PFSK-1 (cell line): ENCODE results near the gene PFKP.

ENCODE experiments used
- FOXP2 ChIP-seq: optimal IDR thresholded peaks from 2 replicates; pipeline ENCODE3; 2011; ENCODE audit warnings: borderline replicate concordance, control low read depth, inconsistent platforms; ENCODE audit not compliant: insufficient read depth; ENCODE audit errors: extremely low read length, extremely low read depth
- POLR2AphosphoS5 ChIP-seq: IDR thresholded peaks from 2 replicates; pipeline ENCODE4 v1.6.1; 2012; ENCODE audit warnings: low read depth, mild to moderate bottlenecking, control low read depth, low read length, moderate library complexity
- REST ChIP-seq, 2 experiments: IDR thresholded peaks; 2 replicates each; pipeline versions ENCODE4 v1.6.1 to v1.8.0; 2011 to 2012; ENCODE audit warnings: low read depth in 2 of 2, low read length in 2 of 2, control low read depth in 1 of 2, inconsistent platforms in 1 of 2, mild to moderate bottlenecking in 1 of 2, moderate library complexity in 1 of 2; ENCODE audit not compliant: insufficient read depth in 1 of 2
- SIN3A ChIP-seq: IDR thresholded peaks from 2 replicates; pipeline ENCODE4 v1.6.1; 2012; ENCODE audit warnings: mild to moderate bottlenecking, low read length, moderate library complexity, borderline replicate concordance; ENCODE audit not compliant: insufficient read depth
- TAF1 ChIP-seq: IDR thresholded peaks from 2 replicates; pipeline ENCODE4 v1.6.1; 2012; ENCODE audit warnings: low read length, control low read depth, borderline replicate concordance; ENCODE audit not compliant: insufficient read depth

Gene PFKP

GRCh38 chr10:3053155-3053554, 14.2 kb upstream of the PFKP start:
- TF ChIP-seq REST (IDR thresholded peaks at IDR 0.05; ENCODE audit: insufficient read depth in 1 of 2, low read depth in 2 of 2, low read length in 2 of 2) (no peak), FOXP2 (no peak), POLR2AphosphoS5 (no peak), SIN3A (no peak), TAF1 (no peak)

- TF ChIP-seq TAF1: no peak
- TF ChIP-seq SIN3A: no peak
- no peak for TF ChIP-seq FOXP2
- TF ChIP-seq REST (IDR thresholded peaks at IDR 0.05; ENCODE audit: insufficient read depth in 1 of 2, low read depth in 2 of 2, low read length in 2 of 2): no peak
Measured at GRCh38 chr10:3054183-3054850, 13.0 kb upstream of the PFKP start.

GRCh38 chr10:3054851-3055199, 12.5 kb upstream of the PFKP start:
- TF ChIP-seq POLR2AphosphoS5: no peak
- no peak for TF ChIP-seq SIN3A
- no peak for TF ChIP-seq TAF1
- TF ChIP-seq FOXP2: no peak
- no peak for TF ChIP-seq REST (IDR thresholded peaks at IDR 0.05; ENCODE audit: insufficient read depth in 1 of 2, low read depth in 2 of 2, low read length in 2 of 2)

DNA sequence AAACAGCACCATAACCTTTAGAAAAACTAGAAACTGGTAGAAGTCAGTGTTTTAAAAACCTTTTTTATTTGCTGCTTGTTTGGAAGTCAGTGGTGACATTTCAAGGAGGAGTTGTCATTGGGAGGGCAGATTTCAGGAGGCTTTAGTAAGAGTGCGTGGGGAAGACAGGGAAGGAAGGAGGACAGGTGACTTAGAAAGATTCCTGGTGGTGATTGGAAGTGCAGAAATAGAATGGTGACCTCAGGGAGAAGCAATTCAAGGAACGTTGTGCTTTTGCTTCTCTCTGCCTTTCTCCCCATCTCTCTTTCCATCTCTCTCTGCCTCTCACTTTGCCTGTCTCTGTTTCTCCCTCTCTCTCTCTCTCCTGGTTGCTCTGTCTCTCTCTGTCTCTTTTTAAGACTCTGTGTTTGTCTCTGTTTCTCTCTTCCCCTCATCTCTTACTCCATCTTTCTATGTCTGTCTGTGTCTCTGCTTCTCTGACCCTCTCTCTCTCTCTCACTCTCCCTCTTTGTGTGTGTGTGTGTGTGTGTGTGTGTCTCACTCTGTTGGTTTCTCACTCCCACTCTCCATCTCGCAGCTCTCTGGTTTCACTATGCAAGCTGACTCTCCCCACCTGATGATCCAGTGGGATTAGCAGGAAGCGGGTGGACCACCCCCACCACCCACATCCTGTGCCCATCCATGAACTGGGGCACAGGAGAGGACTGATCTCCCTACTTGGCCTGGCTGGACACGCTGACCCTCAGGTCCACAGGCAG, 10.9 kb upstream of the PFKP start:
- TF ChIP-seq POLR2AphosphoS5 (no peak), SIN3A (no peak), TAF1 (no peak), FOXP2 (no peak), REST (IDR thresholded peaks at IDR 0.05; ENCODE audit: insufficient read depth in 1 of 2, low read depth in 2 of 2, low read length in 2 of 2) (no peak)

- TF ChIP-seq FOXP2: no peak
- TF ChIP-seq SIN3A: no peak
- no peak for TF ChIP-seq POLR2AphosphoS5
- no peak for TF ChIP-seq TAF1
- TF ChIP-seq REST (IDR thresholded peaks at IDR 0.05; ENCODE audit: insufficient read depth in 1 of 2, low read depth in 2 of 2, low read length in 2 of 2): no peak
Measured at GRCh38 chr10:3057946-3058345, 9.4 kb upstream of the PFKP start.
